HG02973 (cell line): ENCODE results near the gene WDR38.

Source experiments
- ATAC-seq: cut with Tn5 transposase; IDR thresholded peaks from one replicate; pipeline ENCODE4 v1.9.1; 2021; ENCODE audit warnings: moderate library complexity; ENCODE audit not compliant: unreplicated experiment

WDR38 gene

GRCh38 chr9:124880501-124880900 is 27.2 kb downstream of the WDR38 start:
- ATAC-seq = no peak

GRCh38 chr9:124881138-124881743 is 28.0 kb downstream of the WDR38 start:
- no peak for ATAC-seq

GRCh38 chr9:124882231-124882630 is 29.0 kb downstream of the WDR38 start:
- no peak for ATAC-seq

- no peak for ATAC-seq
Observed at GRCh38 chr9:124884376-124884775, 31.1 kb downstream of the WDR38 start.

GRCh38 chr9:124885551-124885950 is 32.3 kb downstream of the WDR38 start:
- no peak for ATAC-seq

GRCh38 chr9:124886461-124886860 is 33.2 kb downstream of the WDR38 start:
- ATAC-seq = no peak

GRCh38 chr9:124886866-124887492 is 33.7 kb downstream of the WDR38 start:
- ATAC-seq = no peak

GRCh38 chr9:124887832-124888231 is 34.6 kb downstream of the WDR38 start:
- ATAC-seq = no peak

GRCh38 chr9:124889006-124889405 is 35.7 kb downstream of the WDR38 start:
- no peak for ATAC-seq

- ATAC-seq = no peak
Observed at GRCh38 chr9:124890179-124890578, 36.9 kb downstream of the WDR38 start.

- no peak for ATAC-seq
Observed at GRCh38 chr9:124894035-124894740, 40.9 kb downstream of the WDR38 start.

- no peak for ATAC-seq
Observed at GRCh38 chr9:124894741-124895170, 41.5 kb downstream of the WDR38 start.

GRCh38 chr9:124897570-124898460 is 44.6 kb downstream of the WDR38 start:
- ATAC-seq = no peak

- ATAC-seq = no peak
Observed at GRCh38 chr9:124899845-124900244, 46.6 kb downstream of the WDR38 start.

GRCh38 chr9:124906966-124907365 is 53.7 kb downstream of the WDR38 start:
- ATAC-seq = no peak
